ENCODE data around the gene PODN.

The PODN gene

DNA sequence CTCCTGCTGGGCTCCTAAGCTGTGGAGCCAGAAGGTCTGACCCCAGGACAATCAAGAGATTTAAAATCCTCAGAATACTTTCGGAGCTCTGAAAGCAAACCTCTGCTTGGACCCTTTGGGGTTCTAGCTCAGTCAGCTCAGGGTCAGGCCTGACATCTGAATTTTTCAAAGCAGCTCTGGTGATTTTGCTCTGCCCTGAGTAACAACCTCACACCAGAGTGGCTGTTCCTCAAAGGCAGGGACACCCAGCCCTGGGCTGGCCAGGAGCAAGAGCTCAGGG is 68.5 kb downstream of the PODN start:
- TF ChIP-seq, protein P1, sequence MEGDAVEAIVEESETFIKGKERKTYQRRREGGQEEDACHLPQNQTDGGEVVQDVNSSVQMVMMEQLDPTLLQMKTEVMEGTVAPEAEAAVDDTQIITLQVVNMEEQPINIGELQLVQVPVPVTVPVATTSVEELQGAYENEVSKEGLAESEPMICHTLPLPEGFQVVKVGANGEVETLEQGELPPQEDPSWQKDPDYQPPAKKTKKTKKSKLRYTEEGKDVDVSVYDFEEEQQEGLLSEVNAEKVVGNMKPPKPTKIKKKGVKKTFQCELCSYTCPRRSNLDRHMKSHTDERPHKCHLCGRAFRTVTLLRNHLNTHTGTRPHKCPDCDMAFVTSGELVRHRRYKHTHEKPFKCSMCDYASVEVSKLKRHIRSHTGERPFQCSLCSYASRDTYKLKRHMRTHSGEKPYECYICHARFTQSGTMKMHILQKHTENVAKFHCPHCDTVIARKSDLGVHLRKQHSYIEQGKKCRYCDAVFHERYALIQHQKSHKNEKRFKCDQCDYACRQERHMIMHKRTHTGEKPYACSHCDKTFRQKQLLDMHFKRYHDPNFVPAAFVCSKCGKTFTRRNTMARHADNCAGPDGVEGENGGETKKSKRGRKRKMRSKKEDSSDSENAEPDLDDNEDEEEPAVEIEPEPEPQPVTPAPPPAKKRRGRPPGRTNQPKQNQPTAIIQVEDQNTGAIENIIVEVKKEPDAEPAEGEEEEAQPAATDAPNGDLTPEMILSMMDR (IDR thresholded peaks at IDR 0.05; ENCODE audit: control insufficient read depth, extremely low read depth, insufficient read depth) = no peak
- no peak for DNase-seq (ENCODE audit: low read depth)
- no peak overlapping the region for H3K4me3 ChIP-seq (ENCODE audit: low read depth, low read length)

DNA sequence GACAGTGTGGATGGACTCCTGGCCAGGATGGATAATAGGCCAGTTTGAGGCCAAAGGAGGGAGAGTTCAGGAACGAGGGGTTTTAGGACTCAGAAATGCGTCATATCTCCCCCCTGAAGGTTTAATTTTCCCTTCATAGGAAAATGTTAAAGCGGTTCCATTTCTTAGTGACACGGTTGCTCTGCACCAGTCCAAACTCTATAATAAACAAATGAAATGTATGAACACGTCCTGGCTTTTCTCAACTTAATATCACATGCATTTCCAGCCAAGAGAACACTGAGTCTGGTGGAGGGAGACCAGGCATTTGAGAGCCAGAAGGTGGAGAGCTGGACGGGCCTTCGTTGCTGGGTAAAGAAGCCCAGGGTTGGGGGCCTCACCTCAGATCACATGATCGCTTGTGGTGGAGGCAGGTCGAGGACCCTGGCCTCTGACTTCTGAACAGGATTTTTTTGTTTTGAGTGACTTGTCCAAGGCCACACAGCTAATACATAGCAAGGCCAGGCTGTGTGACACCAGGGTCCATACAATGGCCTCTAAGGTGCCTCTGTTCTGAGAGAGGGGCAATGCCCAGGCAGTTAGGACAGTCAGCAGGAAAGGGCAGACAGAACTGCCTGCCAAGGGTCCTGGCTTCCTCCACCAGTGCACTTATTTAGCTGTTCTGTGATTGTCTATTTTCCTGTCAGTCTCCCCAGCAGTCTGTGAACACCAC is 69.0 kb downstream of the PODN start:
- TF ChIP-seq, protein P1 (IDR thresholded peaks at IDR 0.05; ENCODE audit: control insufficient read depth, extremely low read depth, insufficient read depth) = no peak
- no peak overlapping the region for H3K4me3 ChIP-seq (ENCODE audit: low read depth, low read length)
- no peak for DNase-seq (ENCODE audit: low read depth)

DNA sequence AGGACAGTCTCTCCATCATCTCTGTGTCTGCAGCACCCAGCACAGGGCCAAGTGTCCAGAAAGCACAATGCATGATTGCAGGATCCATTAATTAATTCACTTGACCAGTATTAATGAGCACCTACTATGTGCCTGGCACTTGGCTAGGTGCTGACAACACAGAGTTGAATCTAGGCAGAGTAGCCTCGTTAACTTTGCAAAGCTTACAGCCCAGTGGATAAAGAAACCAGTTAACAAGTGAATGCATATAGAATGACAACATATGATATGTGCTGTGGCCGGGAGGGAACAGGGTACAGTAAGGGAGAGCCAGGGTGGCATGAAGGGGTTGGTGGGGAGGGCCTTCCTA is 69.6 kb downstream of the PODN start:
- H3K4me3 ChIP-seq (ENCODE audit: low read depth, low read length) = no peak overlapping the region
- no peak for DNase-seq (ENCODE audit: low read depth)
- TF ChIP-seq, protein P1 (IDR thresholded peaks at IDR 0.05; ENCODE audit: control insufficient read depth, extremely low read depth, insufficient read depth) = no peak

DNA sequence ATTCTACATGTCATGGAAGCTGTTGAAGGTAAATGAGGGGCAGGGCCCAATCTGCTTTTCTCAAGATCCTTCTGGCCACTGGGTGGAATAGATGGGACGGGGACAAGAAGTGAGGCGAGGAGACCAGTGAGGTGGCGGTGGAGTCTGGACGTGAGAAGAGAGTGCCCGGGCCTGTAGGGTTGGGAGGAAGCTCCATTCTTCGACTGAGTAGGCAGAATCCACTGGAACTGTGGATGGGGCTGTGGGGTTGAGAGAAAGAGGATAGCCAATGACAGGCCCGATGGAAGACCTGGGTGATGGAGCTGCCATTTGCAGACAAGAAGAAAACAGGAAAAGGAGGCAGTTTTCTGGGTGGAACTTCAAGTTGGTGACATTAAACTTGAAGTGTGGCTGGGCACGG is 70.2 kb downstream of the PODN start:
- DNase-seq (ENCODE audit: low read depth) = no peak
- TF ChIP-seq, protein P1 (IDR thresholded peaks at IDR 0.05; ENCODE audit: control insufficient read depth, extremely low read depth, insufficient read depth) = no peak
- no peak overlapping the region for H3K4me3 ChIP-seq (ENCODE audit: low read depth, low read length)

DNA sequence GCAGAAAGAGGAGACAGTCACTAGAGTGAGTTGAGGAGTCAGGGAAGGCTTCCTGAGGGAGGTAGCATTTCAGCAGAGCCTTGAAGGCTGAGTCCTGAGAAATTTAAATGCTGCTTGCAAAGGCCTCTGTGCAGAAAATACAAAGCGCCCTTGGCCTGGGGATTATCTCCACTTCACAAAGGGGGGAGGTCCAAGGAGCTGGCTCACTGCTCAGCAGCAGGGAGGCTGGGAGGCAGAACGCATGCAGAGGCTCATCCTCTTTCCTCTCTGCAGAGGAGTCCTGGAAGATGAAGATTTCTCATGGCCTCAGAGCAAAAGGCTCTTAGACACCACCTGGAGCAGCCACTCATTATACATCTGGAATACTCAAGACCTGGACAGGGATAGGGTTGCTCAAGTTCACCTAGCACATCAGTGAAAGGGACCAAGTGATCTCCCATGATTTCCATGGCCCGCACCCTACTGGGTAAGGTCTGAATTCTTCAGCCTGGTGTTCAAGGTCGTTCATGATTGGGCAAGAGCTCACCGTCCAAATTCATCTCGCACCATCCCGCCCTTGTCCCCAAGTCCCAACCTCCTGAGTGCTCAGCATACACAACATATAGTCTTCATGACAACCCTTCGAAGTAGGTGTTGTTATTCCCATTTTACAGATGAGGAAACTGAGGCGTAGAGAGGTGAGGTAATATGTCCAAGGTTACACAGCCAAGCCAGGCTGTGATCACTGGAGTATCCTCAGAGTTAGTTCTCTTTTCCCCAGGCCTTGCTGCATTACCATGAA is 71.4 kb downstream of the PODN start:
- no peak overlapping the region for H3K4me3 ChIP-seq (ENCODE audit: low read depth, low read length)
- TF ChIP-seq, protein P1 (IDR thresholded peaks at IDR 0.05; ENCODE audit: control insufficient read depth, extremely low read depth, insufficient read depth) = no peak
- DNase-seq (ENCODE audit: low read depth) = no peak

DNA sequence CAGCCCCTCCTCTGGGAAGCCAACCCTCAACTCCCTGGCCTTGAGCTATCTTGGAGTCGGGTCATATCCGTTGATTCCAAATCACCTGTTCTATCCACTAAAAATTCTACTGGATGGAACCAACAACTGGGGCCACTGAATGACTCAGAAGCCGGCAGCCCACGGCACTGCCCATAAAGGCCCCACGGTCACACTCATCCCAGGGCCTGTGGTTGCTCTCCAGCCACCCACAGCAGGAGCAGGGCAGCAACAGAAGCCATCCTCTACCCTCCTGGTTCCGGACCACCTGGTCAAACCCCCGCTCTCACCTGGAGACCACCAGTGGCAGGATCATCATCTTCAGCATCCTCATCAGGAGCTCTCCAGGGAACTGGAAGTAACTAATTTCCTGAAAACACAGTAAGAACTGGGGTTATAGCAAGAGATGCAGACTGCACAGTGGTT is 72.1 kb downstream of the PODN start:
- no peak for DNase-seq (ENCODE audit: low read depth)
- H3K4me3 ChIP-seq (ENCODE audit: low read depth, low read length) = no peak overlapping the region
- TF ChIP-seq, protein P1 (IDR thresholded peaks at IDR 0.05; ENCODE audit: control insufficient read depth, extremely low read depth, insufficient read depth) = no peak

All from LNCaP clone FGC (cell line).